ENCODE data around the gene BPIFB6. TPM values are rescaled to one million over a fixed set of nuclear protein-coding genes. Genes with fewer than 3 reads are reported as not detected.

The BPIFB6 gene, protein sequence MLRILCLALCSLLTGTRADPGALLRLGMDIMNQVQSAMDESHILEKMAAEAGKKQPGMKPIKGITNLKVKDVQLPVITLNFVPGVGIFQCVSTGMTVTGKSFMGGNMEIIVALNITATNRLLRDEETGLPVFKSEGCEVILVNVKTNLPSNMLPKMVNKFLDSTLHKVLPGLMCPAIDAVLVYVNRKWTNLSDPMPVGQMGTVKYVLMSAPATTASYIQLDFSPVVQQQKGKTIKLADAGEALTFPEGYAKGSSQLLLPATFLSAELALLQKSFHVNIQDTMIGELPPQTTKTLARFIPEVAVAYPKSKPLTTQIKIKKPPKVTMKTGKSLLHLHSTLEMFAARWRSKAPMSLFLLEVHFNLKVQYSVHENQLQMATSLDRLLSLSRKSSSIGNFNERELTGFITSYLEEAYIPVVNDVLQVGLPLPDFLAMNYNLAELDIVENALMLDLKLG
- not detected for total RNA-seq (2013)
- polyA plus RNA-seq: not detected
- not detected in 2 replicates for polyA minus RNA-seq
- 0 to 0.90 (median 0) reads per million in 11 experiments for total RNA-seq

DNA sequence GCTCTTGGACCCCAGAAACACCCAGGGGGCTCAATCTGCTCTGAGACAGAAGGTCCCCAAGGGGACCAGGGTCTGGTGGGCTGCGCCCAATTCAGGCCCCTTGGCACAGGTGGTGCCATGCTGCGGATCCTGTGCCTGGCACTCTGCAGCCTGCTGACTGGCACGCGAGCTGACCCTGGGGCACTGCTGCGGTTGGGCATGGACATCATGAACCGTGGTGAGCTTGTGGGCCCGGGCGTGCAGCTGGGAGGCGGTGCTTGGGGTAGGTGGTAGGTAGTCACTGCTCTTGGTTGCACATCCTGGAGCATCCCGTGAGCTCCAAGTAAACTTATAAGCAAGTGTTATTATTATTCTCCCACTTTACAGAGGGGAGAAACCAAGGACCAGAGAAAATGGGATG, at the start of gene BPIFB6:
Gene BPIFB6, plus strand, starts transcription at position 118 of the 400 bp plus-strand sequence. Its CDS starts 0 bp downstream, at position 118.
- Histone ChIP-seq H2AFZ (ENCODE audit: insufficient read depth, low read depth, low read length, poor library complexity, severe bottlenecking) (no peak within 1 kb of the TSS), H3K27ac (ENCODE audit: low read depth in 1 of 2, low read length in 2 of 2) (no peak within 1 kb of the TSS), H3K27me3 (ENCODE audit: control insufficient read depth in 2 of 2, insufficient read depth in 2 of 2, low read length in 2 of 2) (no peaks in the 10 kb centered on the region), H3K4me2 (replicated peaks; ENCODE audit: extremely low read depth, low read length, poor library complexity, severe bottlenecking) (no peak within 1 kb of the TSS), H3K9me3 (replicated peaks in 1 of 2; ENCODE audit: control insufficient read depth in 1 of 2, insufficient read depth in 1 of 2, low read length in 2 of 2) (no peaks in the 10 kb centered on the region), H3K4me1 (ENCODE audit: control insufficient read depth in 1 of 2, insufficient read depth in 2 of 2, low read length in 2 of 2) (no peaks in the 10 kb centered on the region), H3K36me3 (replicated peaks in 1 of 2; ENCODE audit: control insufficient read depth in 1 of 2, insufficient read depth in 2 of 2, low read length in 2 of 2) (no peaks in the 10 kb centered on the region), H4K20me1 (ENCODE audit: insufficient read depth, low read length) (no peaks in the 10 kb centered on the region), H3K79me2 (ENCODE audit: insufficient read depth, low read length) (no peaks in the 10 kb centered on the region), H3K9ac (ENCODE audit: insufficient read depth, low read length, poor library complexity, severe bottlenecking) (no peak within 1 kb of the TSS), H3K4me3 (replicated peaks in 1 of 3; ENCODE audit: low read depth in 2 of 3, low read length in 3 of 3) (no peak within 1 kb of the TSS)
- Mint-ChIP-seq H3K4me3 (no peak within 1 kb of the TSS), H3K27me3 (ENCODE audit: low read depth in 3 of 3) (peaks cover 0 to 5% (median 4%) of the 10 kb centered on the region in 3 donors), H3K27ac (no peak within 1 kb of the TSS), H3K36me3 (no peaks in the 10 kb centered on the region), H3K4me1 (no peaks in the 10 kb centered on the region), H3K9me3 (no peaks in the 10 kb centered on the region)
- WGBS (ENCODE audit: insufficient coverage): 99% methylated on average over 6 of the region's 10 CpGs
- TF ChIP-seq CTCF (IDR thresholded peaks at IDR 0.05): no peak
- intact Hi-C loops (cut with micrococcal nuclease): no loop called here
- DNase-seq: no peak

- Mint-ChIP-seq H3K9me3 (no peaks in the 10 kb centered on the region), H3K4me3 (no peak overlapping the region), H3K4me1 (no peaks in the 10 kb centered on the region), H3K36me3 (no peaks in the 10 kb centered on the region), H3K27ac (no peak overlapping the region), H3K27me3 (ENCODE audit: low read depth in 3 of 3) (peaks cover 0 to 3% (median 1%) of the 10 kb centered on the region in 3 donors)
- no peaks in the 10 kb centered on the region for H3K36me3 ChIP-seq (replicated peaks in 1 of 2; ENCODE audit: control insufficient read depth in 1 of 2, insufficient read depth in 2 of 2, low read length in 2 of 2)
- no peaks in the 10 kb centered on the region for H3K27me3 ChIP-seq (ENCODE audit: control insufficient read depth in 2 of 2, insufficient read depth in 2 of 2, low read length in 2 of 2)
- H3K4me1 ChIP-seq (ENCODE audit: control insufficient read depth in 1 of 2, insufficient read depth in 2 of 2, low read length in 2 of 2): no peaks in the 10 kb centered on the region
- no peak overlapping the region for H3K4me2 ChIP-seq (replicated peaks; ENCODE audit: extremely low read depth, low read length, poor library complexity, severe bottlenecking)
- H3K4me3 ChIP-seq (replicated peaks in 1 of 3; ENCODE audit: low read depth in 2 of 3, low read length in 3 of 3): no peak overlapping the region
- no peak overlapping the region for H3K27ac ChIP-seq (ENCODE audit: low read depth in 1 of 2, low read length in 2 of 2)
- intact Hi-C loops (cut with micrococcal nuclease): no loop called here
- H3K9me3 ChIP-seq (replicated peaks in 1 of 2; ENCODE audit: control insufficient read depth in 1 of 2, insufficient read depth in 1 of 2, low read length in 2 of 2): no peaks in the 10 kb centered on the region
- no peak overlapping the region for H2AFZ ChIP-seq (ENCODE audit: insufficient read depth, low read depth, low read length, poor library complexity, severe bottlenecking)
- no peaks in the 10 kb centered on the region for H3K79me2 ChIP-seq (ENCODE audit: insufficient read depth, low read length)
- H3K9ac ChIP-seq (ENCODE audit: insufficient read depth, low read length, poor library complexity, severe bottlenecking): no peak overlapping the region
- 81% methylated on average over 9 of the region's 10 CpGs for WGBS (ENCODE audit: insufficient coverage)
- TF ChIP-seq CTCF (IDR thresholded peaks at IDR 0.05): no peak
- H4K20me1 ChIP-seq (ENCODE audit: insufficient read depth, low read length): no peaks in the 10 kb centered on the region
- no peak for DNase-seq
Measured at GRCh38 chr20:32982617-32983458, 48.6 kb upstream of the BPIFB6 start.

Data from CD14-positive monocyte (primary cell).